Sigmoid colon (tissue), 4 donors: ENCODE data around the gene CAT.

ENCODE experiments used
- EP300 ChIP-seq, 4 donors: sonication (generic); formaldehyde crosslinking; IDR thresholded peaks; one replicate each; pipeline ENCODE4 v1.6.1; 2017; ENCODE audit warnings: antibody characterized with exemption in 4 of 4
- TF ChIP-seq, protein P1 (sequence below), 4 experiments: fragments of 450-650 bp in 3 of 4; fragments of 200-600 bp in 1 of 4; IDR thresholded peaks; one replicate each; pipeline ENCODE4 v1.5.1; 2016 to 2019; ENCODE audit warnings: antibody characterized with exemption in 4 of 4, mild to moderate bottlenecking in 3 of 4, moderate library complexity in 2 of 4

DNA sequence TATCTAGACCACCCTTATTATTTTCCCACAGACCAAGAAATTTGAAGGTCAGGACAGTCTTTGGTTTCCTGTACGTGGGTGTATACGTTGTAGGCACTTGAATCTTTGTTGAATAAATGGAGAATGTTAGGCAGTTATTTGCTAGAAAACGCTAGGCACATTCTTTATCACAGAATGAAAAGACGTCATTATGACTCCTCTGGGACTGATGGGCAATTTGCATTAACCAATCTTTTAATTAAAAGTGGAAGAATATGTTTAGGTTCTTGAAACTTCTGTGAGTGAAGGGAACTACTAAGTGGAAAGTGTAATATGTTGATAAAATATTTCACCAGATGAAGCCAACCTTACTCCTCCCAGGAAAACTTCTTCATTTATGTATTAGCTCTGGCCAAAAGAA, 5.7 kb downstream of the CAT start:
- TF ChIP-seq, protein P1, sequence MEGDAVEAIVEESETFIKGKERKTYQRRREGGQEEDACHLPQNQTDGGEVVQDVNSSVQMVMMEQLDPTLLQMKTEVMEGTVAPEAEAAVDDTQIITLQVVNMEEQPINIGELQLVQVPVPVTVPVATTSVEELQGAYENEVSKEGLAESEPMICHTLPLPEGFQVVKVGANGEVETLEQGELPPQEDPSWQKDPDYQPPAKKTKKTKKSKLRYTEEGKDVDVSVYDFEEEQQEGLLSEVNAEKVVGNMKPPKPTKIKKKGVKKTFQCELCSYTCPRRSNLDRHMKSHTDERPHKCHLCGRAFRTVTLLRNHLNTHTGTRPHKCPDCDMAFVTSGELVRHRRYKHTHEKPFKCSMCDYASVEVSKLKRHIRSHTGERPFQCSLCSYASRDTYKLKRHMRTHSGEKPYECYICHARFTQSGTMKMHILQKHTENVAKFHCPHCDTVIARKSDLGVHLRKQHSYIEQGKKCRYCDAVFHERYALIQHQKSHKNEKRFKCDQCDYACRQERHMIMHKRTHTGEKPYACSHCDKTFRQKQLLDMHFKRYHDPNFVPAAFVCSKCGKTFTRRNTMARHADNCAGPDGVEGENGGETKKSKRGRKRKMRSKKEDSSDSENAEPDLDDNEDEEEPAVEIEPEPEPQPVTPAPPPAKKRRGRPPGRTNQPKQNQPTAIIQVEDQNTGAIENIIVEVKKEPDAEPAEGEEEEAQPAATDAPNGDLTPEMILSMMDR (IDR thresholded peaks at IDR 0.05), result no peak
- no peak for TF ChIP-seq EP300 (IDR thresholded peaks at IDR 0.05)
